Activated B cell treated with CpG ODN at 0.5 μM for 24 hours (primary cell): Measurements from ENCODE around the gene BNC2. TPM values are rescaled to one million over a fixed set of nuclear protein-coding genes. Genes with fewer than 3 reads are reported as not detected.

ENCODE experiments used
- ATAC-seq: fragments of 200-7000 bp; cut with Tn5 transposase; one replicate; pipeline ENCODE4 v1.10.0; 2021; ENCODE audit warnings: low read depth, mild to moderate bottlenecking, moderate library complexity
- CTCF ChIA-PET: fragments of 350-600 bp; sonication (Branson Sonifier 250); formaldehyde crosslinking; loops from one replicate; lab custom pipeline; 2021; ENCODE audit warnings: antibody characterized with exemption; lab: Charles Lee
- POLR2A ChIA-PET: fragments of 350-600 bp; sonication (Branson Sonifier 250); formaldehyde crosslinking; loops from one replicate; lab custom pipeline; 2021; ENCODE audit warnings: antibody characterized with exemption; lab: Charles Lee
- DNase-seq: peaks from one replicate; pipeline ENCODE4 v3.0.0; 2022
- H3K27ac Mint-ChIP-seq: one replicate; pipeline ENCODE4 v1.8.0; 2020; ENCODE audit warnings: mixed read lengths
- H3K27me3 Mint-ChIP-seq: one replicate; pipeline ENCODE4 v1.8.0; 2021; ENCODE audit warnings: mixed read lengths
- H3K36me3 Mint-ChIP-seq: one replicate; pipeline ENCODE4 v1.8.0; 2021; ENCODE audit warnings: low read depth, mixed read lengths
- H3K4me1 Mint-ChIP-seq: one replicate; pipeline ENCODE4 v1.8.0; 2021; ENCODE audit warnings: mixed read lengths
- H3K4me3 Mint-ChIP-seq: one replicate; pipeline ENCODE4 v1.8.0; 2020; ENCODE audit warnings: mild to moderate bottlenecking, mixed read lengths
- H3K9me3 Mint-ChIP-seq: one replicate; pipeline ENCODE4 v1.8.0; 2020; ENCODE audit warnings: mixed read lengths
- intact Hi-C: fragments of 100-400 bp; cut with micrococcal nuclease; formaldehyde crosslinking; loops from one replicate; pipeline ENCODE4 v1.15.1; 2024
- total RNA-seq: library from RNA; stranded (reverse); gene quantifications from 2 replicates; pipeline ENCODE4 v1.2.3, GENCODE V29; 2022
- TF ChIP-seq, protein P1 (sequence below): fragments of 200-600 bp; IDR thresholded peaks from one replicate; pipeline ENCODE4 v1.8.0; 2022; ENCODE audit warnings: antibody characterized with exemption, mild to moderate bottlenecking

The BNC2 gene
- total RNA-seq, 1 donor from 2014 or later: not detected

DNA sequence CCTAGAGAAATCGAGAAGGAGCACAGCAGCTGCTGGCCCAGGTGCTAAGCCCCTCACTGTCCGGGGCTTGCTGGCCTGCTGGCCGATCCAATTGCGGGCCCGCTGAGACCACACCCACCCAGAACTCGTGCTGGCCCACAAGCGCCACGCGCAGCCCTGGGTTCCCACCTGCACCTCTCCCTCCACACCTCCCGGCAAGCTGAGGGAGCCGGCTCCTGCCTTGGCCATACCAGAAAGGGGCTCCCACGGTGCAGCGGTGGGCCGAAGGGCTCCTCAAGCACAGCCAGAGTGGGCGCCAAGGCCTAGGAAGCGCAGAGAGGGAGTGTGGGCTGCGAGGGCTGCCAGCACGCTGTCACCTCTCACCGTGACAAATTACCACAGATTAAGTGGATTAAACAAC lies 6.8 kb upstream of the BNC2 start:
- Mint-ChIP-seq H3K4me1 (no peaks in the 10 kb centered on the region), H3K27ac (no peak overlapping the region), H3K4me3 (no peak overlapping the region), H3K27me3 (peaks cover 9% of the 10 kb centered on the region), H3K9me3 (peaks cover 10% of the 10 kb centered on the region), H3K36me3 (no peaks in the 10 kb centered on the region)
- POLR2A ChIA-PET: no interaction called here
- ATAC-seq (no peak), DNase-seq (no peak)
- CTCF ChIA-PET: no interaction called here
- intact Hi-C loops: no loop called here
- TF ChIP-seq, protein P1, sequence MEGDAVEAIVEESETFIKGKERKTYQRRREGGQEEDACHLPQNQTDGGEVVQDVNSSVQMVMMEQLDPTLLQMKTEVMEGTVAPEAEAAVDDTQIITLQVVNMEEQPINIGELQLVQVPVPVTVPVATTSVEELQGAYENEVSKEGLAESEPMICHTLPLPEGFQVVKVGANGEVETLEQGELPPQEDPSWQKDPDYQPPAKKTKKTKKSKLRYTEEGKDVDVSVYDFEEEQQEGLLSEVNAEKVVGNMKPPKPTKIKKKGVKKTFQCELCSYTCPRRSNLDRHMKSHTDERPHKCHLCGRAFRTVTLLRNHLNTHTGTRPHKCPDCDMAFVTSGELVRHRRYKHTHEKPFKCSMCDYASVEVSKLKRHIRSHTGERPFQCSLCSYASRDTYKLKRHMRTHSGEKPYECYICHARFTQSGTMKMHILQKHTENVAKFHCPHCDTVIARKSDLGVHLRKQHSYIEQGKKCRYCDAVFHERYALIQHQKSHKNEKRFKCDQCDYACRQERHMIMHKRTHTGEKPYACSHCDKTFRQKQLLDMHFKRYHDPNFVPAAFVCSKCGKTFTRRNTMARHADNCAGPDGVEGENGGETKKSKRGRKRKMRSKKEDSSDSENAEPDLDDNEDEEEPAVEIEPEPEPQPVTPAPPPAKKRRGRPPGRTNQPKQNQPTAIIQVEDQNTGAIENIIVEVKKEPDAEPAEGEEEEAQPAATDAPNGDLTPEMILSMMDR: no peak

DNA sequence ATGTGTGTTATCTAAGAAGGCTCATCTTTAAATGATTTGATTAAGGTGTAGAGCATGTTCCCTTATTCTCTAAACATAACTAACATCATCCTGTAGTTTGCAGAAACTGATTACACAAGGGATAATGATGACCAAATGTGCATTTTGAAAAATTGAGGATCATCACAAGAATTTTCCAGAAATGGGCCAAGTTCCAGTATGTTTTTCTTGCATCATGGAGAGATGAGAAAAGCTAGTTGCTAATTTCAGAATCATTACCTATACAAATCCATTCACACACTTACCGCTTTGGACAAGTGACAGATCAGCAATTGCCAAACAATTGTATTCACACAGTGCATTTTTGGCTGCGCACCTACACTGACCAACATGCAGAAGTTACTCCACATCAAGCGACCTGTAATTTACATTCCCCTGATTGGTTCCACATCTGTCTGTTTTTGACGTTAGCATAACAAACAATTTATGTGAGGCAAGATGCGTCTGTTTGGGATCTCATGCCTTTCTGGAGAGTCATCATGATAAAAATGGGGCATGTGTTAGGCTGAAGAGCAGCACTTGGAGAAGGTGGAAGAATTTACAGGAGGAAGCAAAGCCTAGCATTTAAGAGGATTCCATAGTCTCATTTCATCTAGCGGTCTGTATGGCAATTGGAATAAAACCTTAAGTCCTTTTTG lies 2.8 kb upstream of the BNC2 start:
- ChIA-PET POLR2A (no interaction called here), CTCF (no interaction called here)
- H3K4me3 Mint-ChIP-seq: no peak overlapping the region
- no peak for DNase-seq
- intact Hi-C loops: no loop called here
- ATAC-seq: no peak
- TF ChIP-seq, protein P1: no peak
- H3K4me1 Mint-ChIP-seq: peaks cover 14% of the 10 kb centered on the region
- H3K36me3 Mint-ChIP-seq: no peaks in the 10 kb centered on the region
- H3K27me3 Mint-ChIP-seq: peaks cover 27% of the 10 kb centered on the region
- peaks cover 5% of the 10 kb centered on the region for H3K9me3 Mint-ChIP-seq
- no peak overlapping the region for H3K27ac Mint-ChIP-seq

DNA sequence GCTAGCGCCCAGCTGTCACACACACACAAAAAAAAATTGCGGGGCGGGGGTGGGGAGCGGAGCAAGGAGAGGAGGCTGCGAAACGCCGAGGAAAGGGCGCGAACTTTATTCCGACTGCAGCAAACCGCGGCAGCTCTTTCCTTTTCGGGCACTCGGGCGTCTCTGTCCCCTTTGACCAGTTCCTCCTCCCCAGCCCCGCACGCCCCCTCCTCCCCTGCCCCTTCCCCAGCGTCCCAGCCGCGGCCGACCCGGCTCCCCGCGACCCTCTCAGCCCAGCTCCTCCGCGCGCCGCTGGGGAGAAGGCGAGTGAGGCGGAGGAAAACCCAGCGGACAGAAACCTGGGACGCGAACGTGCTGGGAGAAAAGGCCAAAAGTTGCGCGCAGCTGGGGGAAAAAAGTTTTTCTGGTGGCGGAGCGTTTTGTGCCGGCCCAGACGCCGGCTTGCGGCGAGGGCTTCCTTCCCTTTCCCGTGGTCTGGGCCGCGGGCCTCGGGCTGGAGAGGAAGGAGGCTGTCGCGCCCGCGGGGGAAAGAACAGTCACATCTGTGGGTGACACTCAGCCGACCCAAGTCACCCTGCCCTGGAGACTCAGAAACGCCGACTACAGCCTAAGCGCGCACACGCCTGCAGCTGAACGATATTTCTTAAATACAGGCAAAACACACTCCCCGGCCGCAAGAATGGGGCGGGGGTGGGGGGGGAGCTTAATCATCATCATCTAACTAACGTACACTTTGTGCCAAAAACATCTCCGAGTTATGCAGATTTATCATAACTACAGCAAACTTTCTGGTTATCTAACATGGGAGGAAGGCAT lies 1.1 kb upstream of the BNC2 start:
- CTCF ChIA-PET: no interaction called here
- H3K4me1 Mint-ChIP-seq: peaks cover 14% of the 10 kb centered on the region
- POLR2A ChIA-PET: no interaction called here
- H3K36me3 Mint-ChIP-seq: no peaks in the 10 kb centered on the region
- TF ChIP-seq, protein P1: no peak
- ATAC-seq: no peak
- H3K27ac Mint-ChIP-seq: no peak overlapping the region
- H3K4me3 Mint-ChIP-seq: peak overlapping the region; percentile 48
- intact Hi-C loops: no loop called here
- H3K27me3 Mint-ChIP-seq: peaks cover 32% of the 10 kb centered on the region
- DNase-seq: no peak
- H3K9me3 Mint-ChIP-seq: peaks cover under 1% of the 10 kb centered on the region

DNA sequence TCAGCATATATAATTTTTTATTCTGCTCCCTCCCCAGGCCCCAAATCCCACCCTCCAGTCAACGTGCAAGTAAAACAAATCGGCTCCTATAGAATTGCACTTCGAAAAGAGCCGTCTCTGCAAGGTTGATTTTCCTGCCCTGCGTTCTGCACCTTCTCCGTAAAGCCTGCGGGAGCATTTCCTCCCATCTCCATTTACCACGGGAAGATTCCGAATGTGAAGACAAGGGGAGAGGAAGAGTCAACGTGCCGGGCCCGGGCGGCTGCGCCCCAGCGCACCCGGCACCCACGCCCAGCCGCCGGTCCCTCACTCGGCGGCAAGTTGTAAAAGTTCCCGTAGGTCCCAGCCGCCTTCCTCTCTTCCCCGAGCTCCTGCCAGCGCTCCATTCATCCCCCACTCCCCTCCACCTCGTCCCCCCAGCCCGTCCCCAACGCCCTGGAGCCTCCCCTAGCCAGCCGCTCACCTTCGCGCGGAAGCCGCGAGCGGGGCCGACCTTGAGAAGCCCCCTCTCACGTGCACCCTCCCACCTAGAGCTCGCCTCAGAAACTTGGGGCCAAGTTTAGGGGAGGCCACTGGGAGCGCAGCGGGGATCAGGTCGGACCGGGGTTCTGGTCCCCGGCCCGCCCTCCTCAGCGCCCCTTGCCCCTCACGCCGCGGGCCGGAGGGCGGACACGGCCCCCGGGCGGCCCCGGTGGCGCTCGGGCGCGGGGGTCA lies 431 bp downstream of the BNC2 start:
- H3K9me3 Mint-ChIP-seq: no peaks in the 10 kb centered on the region
- peaks cover 14% of the 10 kb centered on the region for H3K4me1 Mint-ChIP-seq
- H3K27me3 Mint-ChIP-seq: peaks cover 32% of the 10 kb centered on the region
- no peak for ATAC-seq
- no peaks in the 10 kb centered on the region for H3K36me3 Mint-ChIP-seq
- ChIA-PET POLR2A (no interaction called here), CTCF (no interaction called here)
- DNase-seq: no peak
- no peak overlapping the region for H3K4me3 Mint-ChIP-seq
- no peak overlapping the region for H3K27ac Mint-ChIP-seq
- TF ChIP-seq, protein P1: no peak
- intact Hi-C loops: no loop called here
